Osteocyte (in vitro differentiated cells): Measurements from ENCODE around the gene POU6F2. TPM values are rescaled to one million over a fixed set of nuclear protein-coding genes. Genes with fewer than 3 reads are reported as not detected.

Experiments
- DNase-seq: peaks from one replicate; pipeline ENCODE4 v3.0.0; 2021; ENCODE audit warnings: mixed read lengths; ENCODE audit not compliant: unreplicated experiment; ENCODE audit errors: extremely low spot score
- H3K27ac Mint-ChIP-seq: one replicate; pipeline ENCODE4 v1.8.0; 2021; ENCODE audit warnings: mild to moderate bottlenecking, mixed read lengths; ENCODE audit not compliant: unreplicated experiment
- H3K27me3 Mint-ChIP-seq: one replicate; pipeline ENCODE4 v1.8.0; 2021; ENCODE audit warnings: mixed read lengths; ENCODE audit not compliant: unreplicated experiment
- H3K36me3 Mint-ChIP-seq: one replicate; pipeline ENCODE4 v1.8.0; 2021; ENCODE audit warnings: mixed read lengths; ENCODE audit not compliant: unreplicated experiment
- H3K4me1 Mint-ChIP-seq: one replicate; pipeline ENCODE4 v1.8.0; 2021; ENCODE audit warnings: mixed read lengths; ENCODE audit not compliant: unreplicated experiment
- H3K4me3 Mint-ChIP-seq: one replicate; pipeline ENCODE4 v1.8.0; 2021; ENCODE audit warnings: mild to moderate bottlenecking, moderate library complexity, mixed read lengths; ENCODE audit not compliant: unreplicated experiment
- H3K9me3 Mint-ChIP-seq: one replicate; pipeline ENCODE4 v1.8.0; 2021; ENCODE audit warnings: mixed read lengths; ENCODE audit not compliant: unreplicated experiment
- CTCF ChIP-seq: fragments of 200-600 bp; sonication (generic); IDR thresholded peaks from 2 replicates; pipeline ENCODE4 v1.5.0; 2021; ENCODE audit warnings: antibody characterized with exemption, mild to moderate bottlenecking, moderate library complexity
- total RNA-seq: library from RNA; stranded (reverse); gene quantifications from 2 replicates; pipeline ENCODE4 v1.2.1, GENCODE V29; 2021

Gene POU6F2
- total RNA-seq, 1 donor from 2014 or later, result 0.78 TPM

- TF ChIP-seq CTCF, result no peak
- H3K36me3 Mint-ChIP-seq, result no peaks in the 10 kb centered on the region
- no peak overlapping the region for H3K4me3 Mint-ChIP-seq
- H3K27me3 Mint-ChIP-seq, result no peaks in the 10 kb centered on the region
- no peak overlapping the region for H3K27ac Mint-ChIP-seq
- H3K9me3 Mint-ChIP-seq, result no peaks in the 10 kb centered on the region
- DNase-seq, result no peak
- peaks cover 10% of the 10 kb centered on the region for H3K4me1 Mint-ChIP-seq
Measured at GRCh38 chr7:39407137-39407536, 429.4 kb downstream of the POU6F2 start.

- TF ChIP-seq CTCF, result no peak
- Mint-ChIP-seq H3K36me3 (no peaks in the 10 kb centered on the region), H3K27ac (no peak overlapping the region), H3K4me3 (no peak overlapping the region), H3K9me3 (no peaks in the 10 kb centered on the region), H3K4me1 (peaks cover 10% of the 10 kb centered on the region), H3K27me3 (no peaks in the 10 kb centered on the region)
- DNase-seq, result no peak
Measured at GRCh38 chr7:39407723-39408122, 430.0 kb downstream of the POU6F2 start.

GRCh38 chr7:39408906-39409305, 431.2 kb downstream of the POU6F2 start:
- Mint-ChIP-seq H3K27me3 (no peaks in the 10 kb centered on the region), H3K27ac (no peak overlapping the region), H3K4me3 (no peak overlapping the region), H3K36me3 (no peaks in the 10 kb centered on the region), H3K4me1 (peaks cover 10% of the 10 kb centered on the region), H3K9me3 (no peaks in the 10 kb centered on the region)
- DNase-seq, result no peak
- no peak for TF ChIP-seq CTCF

GRCh38 chr7:39410582-39410981, 432.9 kb downstream of the POU6F2 start:
- Mint-ChIP-seq H3K9me3 (no peaks in the 10 kb centered on the region), H3K36me3 (no peaks in the 10 kb centered on the region)

GRCh38 chr7:39413636-39414223, 436.0 kb downstream of the POU6F2 start:
- TF ChIP-seq CTCF, result no peak
- H3K4me1 Mint-ChIP-seq, result no peaks in the 10 kb centered on the region
- no peak for DNase-seq
- no peaks in the 10 kb centered on the region for H3K9me3 Mint-ChIP-seq
- peak overlapping the region; percentile 25 for H3K27ac Mint-ChIP-seq
- H3K27me3 Mint-ChIP-seq, result peaks cover 3% of the 10 kb centered on the region
- no peaks in the 10 kb centered on the region for H3K36me3 Mint-ChIP-seq
- peak overlapping the region; percentile 83 for H3K4me3 Mint-ChIP-seq

More at GRCh38 chr7:39410582-39410981, 432.9 kb downstream of the POU6F2 start:
- Mint-ChIP-seq H3K27me3 (no peaks in the 10 kb centered on the region), H3K4me3 (no peak overlapping the region), H3K4me1 (peaks cover 10% of the 10 kb centered on the region), H3K27ac (no peak overlapping the region)
- no peak for TF ChIP-seq CTCF
- no peak for DNase-seq
